CD4-positive, alpha-beta T cell treated with Interleukin-12 subunit alpha and Interleukin-12 subunit beta, for 1 hour (primary cell): ENCODE results near the gene ZNF343.
"Not testable (repeated sequence)": the region's sequence is repeated elsewhere in the genome, so short reads cannot be mapped to it uniquely, and the experiment has no call there.

Experiments used
- DNase-seq: peaks from one replicate; pipeline ENCODE4 v3.0.0-alpha.2; 2020

ZNF343 gene

DNA sequence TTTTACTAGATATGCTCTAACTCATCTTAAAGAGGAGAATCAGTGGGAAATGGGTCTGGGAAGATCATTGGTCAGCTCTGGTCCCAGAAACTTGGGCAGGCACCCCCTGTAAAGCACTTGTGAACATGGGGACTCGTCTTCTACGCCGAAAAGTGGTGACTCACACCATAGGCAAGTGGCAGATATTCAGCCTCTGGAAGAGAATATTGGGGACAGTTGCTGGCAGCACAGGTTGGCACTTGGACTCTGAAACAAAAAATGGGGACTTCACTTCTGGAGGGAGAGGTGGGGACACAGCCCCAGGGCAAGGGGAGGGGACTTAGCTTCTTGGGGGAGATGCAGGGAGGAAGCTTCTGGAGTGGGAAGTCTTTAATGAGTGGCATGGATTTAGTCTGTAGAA, 11.9 kb upstream of the ZNF343 start:
- DNase-seq, result no peak

DNA sequence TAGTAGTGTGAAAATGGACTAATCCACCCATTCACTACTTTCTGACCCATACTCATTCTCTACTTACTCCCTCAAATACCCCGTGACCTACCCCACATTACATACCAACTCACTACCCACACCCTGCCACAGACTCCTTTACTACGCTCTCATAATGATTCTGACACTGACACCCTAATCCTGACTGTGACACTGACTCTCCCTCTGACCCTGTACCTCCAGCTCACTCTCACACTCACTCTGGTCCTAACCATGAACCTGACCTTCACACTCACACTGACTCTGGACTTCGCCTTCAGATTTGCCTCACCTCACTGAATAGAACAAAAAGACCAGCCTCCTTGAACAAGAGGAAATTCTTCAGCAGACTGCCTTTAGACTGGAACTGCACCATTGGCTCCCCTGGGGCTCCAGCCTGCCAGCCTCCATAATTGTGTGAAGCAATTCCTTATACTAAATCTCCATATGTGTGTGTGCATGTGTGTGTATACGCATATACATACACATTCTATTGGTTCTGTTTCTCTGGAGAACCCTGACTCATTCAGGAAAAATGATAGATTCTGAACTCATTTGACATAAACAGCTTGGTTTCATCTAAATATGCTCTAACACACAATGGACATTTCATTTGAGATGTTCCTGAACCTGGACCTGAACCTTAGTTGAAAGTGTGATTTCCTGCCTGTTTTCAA, 10.5 kb upstream of the ZNF343 start:
- no peak for DNase-seq

DNA sequence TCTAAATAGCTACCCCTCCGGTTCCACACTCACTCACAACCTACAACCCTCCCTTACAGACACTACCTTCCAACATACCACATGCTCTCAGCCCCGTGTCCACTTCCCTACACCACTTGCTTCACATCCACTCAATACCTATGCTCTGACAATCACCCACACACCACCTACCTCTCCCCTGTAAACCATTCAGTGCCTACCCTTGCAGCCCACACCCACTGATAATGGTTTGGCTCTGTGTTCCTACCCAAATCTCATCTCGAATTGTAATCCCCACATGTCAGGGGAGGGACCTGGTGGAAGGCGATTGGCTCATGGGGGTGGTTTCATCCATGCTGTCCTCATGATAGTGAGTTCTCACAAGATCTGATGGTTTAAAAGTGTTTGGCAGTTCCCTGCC, 9.8 kb upstream of the ZNF343 start:
- DNase-seq, result no peak

DNA sequence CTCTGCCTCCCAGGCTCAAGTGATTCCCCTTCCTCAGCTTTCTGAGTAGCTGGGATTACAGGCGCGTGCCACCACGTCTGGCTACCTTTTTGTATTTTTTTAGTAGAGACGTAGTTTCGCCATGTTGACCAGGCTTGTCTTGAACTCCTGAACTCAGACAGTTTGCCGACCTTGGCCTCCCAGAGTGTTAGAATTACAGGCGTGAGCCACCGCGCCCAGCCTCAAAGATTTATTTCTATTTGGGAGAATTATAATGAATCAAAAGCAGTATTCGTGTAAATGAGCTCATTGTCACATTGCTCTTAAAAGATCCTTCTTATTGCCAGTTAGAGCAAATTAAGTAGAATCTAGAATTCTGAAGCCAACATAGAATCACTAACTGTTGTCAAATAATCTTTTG, 9.4 kb upstream of the ZNF343 start:
- DNase-seq, result no peak

DNA sequence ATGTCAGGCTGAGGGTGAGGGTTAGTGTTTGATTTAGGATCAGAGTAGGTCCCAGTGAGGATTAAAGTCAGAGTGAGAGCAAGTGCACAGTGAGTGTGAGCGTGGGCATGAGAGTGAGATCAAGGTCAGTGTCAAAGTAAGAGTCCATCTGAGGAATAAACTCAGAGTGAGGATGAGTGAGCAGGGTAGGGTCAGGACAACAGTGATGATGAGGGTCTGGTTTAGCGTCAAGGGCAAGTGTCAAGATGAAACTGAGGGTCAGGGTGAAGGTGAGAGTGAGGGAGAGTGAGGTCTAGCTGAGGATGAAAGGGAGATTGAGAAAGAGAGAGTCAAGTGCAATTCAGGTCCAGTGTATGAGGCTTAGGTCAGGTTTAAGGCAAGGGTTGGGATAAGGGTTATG, 7.7 kb upstream of the ZNF343 start:
- no peak for DNase-seq

DNA sequence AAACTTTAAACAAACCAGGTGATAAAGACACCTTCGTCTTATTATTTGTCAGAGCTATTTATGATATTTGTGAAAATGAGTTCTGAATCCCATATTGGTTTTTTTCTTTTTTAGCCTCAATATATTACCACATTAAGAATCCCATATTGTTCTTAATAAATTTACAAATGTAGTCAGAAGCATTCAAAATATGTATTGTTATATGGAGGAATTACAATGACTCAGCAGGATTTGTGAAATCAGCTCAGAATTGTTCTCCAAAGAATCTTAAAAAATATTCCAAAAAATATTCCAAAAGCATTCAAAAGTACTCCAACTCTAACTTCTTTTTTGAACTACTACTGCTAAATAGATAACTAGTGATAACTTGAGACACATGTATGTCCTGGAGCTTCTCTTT, 6.5 kb upstream of the ZNF343 start:
- no peak for DNase-seq

DNA sequence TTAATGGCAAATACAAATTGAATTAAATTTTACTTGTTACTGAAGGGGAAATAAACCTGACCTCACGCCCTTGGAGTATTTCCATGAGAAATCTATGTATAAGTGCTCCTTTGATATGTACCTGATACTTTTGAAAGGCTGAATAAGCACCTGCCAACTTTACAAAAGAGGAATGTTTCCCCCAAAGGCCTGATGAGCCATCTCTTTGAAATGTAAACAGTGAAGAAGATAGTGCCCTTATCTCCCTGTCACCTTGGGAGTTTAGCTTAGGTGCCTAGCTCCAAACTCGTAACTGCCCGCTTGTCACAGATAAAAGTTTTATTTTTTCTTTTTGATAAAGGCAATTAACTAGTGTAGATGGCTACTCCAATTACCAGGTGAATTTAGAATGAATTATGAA, 1.1 kb upstream of the ZNF343 start:
- no peak for DNase-seq

DNA sequence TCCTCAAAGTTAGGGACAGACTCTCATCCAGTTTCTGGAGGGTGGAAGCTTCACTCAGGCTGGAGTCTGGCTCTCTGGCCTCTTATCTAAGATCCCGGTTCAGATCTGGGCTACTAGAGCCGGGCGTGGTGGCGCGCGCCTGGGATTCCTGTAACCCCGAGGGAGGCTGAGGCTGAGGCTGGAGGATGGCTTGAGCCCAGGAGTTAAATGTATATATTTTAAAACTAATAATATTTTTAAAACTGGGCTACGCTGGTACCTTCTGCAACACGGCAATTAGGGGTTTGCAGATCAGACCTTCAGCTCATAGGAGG, 710 bp upstream of the ZNF343 start:
- no peak for DNase-seq

DNA sequence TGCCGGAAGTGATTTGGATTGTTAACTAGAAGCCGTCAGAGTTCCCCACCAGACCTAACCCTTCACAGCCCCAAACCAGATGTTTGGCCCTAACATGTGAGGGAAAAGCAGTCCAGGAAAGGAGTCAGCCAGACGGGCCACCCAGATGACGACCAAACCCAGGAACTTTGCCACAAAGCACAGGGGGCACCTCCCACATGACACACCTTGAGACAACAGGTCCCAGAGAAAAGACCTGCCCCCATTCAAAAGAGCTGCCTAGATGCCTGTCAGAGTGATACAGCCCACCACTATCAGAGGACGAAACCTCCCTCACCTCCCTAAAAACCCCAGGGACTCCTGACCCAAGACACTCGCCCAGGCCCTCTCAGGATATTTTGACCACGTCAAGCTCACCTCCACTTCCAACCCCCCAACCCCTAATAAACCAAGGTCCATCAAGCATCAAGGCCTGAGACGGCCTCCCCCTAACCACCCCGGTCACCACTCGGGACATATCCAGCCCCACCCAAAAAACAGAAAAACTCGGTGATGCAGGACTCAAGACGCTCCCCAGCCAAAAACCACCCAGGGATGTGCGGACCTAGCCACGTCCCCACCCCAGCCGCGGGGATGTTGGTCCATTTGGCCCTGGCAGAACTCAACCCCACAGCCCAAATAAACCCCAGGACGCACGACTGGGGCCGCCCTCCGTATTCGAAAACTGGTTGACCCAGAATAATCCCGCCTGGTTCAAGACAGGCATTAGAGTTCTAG, 662 bp downstream of the ZNF343 start:
- no peak for DNase-seq

DNA sequence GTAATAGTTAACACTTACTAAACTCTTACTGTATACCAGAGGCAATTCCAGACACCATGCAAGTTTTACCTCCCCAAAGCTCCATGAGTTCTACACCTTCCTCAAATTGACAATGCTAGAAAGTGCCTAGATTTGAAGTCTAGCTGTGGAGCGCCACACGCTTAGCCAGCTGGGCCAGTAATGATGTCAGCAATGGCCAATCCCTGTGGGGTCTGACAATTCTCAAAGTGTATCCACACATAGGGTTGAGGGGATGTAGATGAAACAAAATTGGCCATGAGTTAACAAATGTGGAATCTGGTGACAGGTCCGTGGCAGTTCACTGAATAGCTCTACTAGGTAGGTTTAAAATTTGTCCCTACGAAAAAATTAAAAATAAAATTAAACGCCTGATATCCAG, 1.3 kb downstream of the ZNF343 start:
- no peak for DNase-seq

DNA sequence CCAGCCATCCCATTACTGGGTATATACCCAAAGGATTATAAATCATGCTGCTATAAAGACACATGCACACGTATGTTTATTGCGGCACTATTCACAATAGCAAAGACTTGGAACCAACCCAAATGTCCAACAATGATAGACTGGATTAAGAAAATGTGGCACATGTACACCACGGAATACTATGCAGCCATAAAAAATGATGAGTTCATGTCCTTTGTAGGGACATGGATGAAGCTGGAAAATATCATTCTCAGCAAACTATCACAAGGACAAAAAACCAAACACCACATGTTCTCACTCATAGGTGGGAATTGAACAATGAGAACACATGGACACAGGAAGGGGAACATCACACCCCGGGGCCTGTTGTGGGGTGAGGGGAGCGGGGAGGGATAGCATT, 2.3 kb downstream of the ZNF343 start:
- DNase-seq, result not testable (repeated sequence)

DNA sequence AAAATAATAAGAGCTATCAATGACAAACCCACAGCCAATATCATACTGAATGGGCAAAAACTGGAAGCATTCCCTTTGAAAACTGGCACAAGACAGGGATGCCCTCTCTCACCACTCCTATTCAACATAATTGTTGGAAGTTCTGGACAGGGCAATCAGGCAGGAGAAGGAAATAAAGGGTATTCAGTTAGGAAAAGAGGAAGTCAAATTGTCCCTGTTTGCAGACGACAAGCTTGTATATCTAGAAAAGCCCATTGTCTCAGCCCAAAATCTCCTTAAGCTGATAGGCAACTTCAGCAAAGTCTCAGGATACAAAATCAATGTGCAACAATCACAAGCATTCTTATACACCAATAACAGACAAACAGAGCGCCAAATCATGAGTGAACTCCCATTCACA, 3.9 kb downstream of the ZNF343 start:
- not testable (repeated sequence) for DNase-seq

DNA sequence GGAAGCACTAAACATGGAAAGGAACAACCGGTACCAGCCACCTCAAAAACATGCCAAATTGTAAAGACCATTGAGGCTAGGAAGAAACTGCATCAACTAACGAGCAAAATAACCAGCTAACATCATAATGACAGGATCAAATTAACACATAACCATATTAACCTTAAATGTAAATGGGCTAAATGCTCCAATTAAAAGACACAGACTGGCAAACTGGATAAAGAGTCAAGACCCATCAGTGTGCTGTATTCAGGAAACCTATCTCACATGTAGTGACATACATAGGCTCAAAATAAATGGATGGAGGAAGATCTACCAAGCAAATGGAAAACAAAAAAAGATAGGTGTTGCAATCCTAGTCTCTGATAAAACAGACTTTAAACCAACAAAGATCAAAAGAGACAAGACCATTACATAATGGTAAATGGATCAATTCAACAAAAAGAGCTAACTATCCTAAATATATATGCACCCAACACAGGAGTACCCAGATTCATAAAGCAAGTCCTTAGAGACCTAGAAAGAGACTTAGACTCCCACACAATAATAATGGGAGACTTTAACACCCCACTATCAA, 5.8 kb downstream of the ZNF343 start:
- not testable (repeated sequence) for DNase-seq

DNA sequence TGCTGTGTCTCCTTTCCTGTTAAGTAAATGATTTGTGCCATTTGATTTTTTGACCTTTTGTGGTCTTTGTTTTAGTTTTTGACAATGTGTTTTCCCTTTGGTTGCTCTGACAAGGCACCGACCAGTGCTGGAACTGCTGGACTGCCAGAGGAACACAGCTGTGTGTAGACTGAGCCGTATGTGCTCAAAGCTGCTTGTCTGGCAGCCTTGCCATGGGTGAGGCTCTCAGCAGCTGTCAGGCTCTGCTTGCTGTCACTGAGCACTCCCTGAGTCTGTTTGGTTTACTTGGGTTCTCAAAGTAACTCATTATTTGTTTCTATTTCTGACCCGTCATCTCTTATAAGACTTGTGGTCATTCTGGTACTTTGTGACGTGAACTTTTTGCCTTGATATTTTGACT, 23.1 kb downstream of the ZNF343 start:
- DNase-seq, result no peak

DNA sequence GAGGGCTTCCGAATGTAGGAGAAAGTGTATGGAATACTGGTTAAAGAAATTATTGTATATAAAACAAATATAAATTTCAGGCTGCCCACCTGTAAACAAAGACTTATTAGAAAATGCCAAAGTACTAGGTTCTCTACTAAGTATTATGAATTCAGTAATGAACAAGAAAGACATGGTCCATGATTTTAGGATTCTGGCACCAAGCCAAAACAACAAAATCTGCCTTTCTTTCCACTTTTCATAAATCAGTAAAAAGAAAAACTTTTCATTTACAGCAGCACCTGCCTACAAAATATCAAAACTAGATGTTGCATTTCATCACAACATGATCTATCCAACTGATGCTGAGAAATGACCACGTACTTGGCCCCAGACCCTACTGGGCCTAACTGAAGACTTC, 23.6 kb downstream of the ZNF343 start:
- no peak for DNase-seq

DNA sequence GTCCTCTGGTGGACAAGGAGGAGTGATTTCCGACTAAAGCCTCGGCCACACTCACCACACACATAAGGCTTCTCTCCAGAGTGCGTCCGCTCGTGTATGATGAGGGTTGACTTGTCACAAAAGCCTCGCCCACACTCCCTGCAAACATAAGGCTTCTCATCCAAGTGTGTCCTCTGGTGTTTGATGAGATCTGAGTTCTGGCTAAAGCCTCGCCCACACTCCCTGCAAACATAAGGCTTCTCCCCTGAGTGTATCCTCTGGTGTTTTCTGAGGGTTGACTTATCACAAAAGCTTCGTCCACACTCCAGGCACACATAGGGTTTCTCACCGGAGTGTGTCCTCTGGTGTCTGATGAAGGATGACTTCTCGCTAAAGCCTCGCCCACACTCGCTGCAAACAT, 25.2 kb downstream of the ZNF343 start:
- DNase-seq, result no peak

DNA sequence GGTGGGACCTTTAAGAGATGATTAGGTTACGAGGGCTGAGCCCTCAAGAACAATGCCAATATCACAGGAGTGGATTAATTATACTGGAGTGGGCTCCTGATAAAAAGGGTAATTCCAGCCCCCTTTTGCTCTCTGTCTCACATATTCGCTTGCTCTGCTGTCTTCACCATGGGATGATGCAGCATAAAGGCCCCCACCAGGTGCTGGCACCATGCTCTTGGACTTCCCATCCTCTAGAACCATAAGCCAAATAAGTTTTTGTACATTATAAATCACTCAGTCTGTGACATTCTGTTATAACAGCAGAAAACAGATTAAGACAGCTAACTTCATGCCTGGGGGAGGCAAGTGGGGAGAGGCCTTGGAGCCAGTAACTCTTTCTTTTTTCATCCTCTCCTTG, 28.3 kb downstream of the ZNF343 start:
- DNase-seq, result no peak

DNA sequence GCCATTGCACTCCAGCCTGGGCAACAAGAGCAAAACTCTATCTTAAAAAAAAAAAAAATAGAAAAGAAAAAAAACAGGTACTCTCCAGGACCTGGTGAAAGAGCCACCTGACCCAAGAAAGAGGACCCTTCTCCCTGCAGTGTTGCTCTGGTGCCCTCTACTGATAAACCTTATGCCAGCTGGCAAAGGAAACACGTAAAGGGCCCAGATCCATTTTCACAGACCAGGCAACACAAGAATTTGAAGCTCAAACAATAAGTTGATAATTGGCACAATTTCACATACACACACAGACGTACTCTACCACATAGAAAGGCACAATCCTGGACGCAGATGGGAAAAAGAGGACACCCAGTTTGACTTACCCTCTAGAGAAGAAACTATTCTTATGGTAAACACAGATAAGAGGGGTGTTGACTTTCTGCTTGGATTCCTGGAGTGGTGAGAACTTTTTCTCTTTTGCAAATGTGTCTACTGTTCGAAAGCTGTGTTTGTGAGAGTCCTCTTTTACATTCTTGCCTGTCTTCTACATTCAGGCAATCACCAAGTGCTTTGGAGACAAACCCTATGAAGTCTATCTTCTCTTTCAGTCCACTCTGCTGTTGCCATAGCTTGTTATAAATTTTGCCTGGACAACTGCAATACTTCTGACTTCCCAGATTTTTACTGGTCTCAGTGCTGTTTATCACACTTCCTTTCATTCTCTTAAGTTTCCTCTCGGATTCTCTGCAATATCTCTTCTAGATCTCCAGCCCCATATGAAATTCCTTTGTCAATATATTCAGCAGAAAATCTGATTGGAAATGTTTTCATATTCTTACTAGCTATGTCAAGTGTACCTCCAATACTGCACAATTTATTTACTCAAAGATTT, 31.7 kb downstream of the ZNF343 start:
- DNase-seq, result no peak

DNA sequence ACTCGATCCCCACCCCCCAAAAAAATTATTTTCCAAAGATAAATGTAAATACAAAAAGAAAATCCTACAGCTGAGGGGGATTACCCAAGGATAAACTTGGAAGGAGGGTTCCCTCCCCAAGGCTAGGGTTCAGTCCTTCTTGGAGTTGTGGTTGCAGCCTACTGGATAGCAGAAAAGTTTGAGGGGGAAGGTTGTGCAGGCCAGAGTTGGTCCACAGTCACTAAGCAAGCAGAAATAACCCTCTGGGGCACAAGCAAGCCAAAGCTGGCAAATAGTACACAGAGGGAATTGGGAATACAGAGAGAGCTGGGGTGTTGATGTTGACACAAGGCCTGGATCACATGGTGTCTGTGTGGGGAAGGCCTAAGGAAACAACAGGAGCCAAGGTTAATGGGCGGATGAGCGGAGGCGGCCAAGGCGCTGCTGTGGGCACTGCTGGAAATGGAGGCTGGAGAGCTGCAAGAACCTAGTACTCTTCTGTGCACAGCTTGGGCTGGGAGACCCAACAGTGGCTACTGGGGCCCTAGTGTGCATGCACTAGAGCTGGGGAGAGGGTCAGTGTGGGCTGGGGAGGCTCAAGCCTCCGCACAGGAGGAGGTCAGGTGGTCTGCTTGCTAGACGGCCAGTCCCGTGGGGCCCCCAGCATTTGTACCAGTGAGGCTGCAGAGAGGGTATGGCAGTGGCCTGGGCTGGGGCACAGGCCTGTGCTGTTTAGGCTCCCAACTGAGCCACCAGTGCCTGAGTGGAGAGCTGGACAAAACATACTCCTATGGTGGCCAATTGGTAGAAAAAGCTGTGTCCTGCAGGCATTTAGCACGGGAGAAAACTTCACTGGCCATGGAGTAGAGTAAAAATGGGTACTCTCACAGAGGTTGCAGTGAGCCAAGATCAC, 32.6 kb downstream of the ZNF343 start:
- no peak for DNase-seq

DNA sequence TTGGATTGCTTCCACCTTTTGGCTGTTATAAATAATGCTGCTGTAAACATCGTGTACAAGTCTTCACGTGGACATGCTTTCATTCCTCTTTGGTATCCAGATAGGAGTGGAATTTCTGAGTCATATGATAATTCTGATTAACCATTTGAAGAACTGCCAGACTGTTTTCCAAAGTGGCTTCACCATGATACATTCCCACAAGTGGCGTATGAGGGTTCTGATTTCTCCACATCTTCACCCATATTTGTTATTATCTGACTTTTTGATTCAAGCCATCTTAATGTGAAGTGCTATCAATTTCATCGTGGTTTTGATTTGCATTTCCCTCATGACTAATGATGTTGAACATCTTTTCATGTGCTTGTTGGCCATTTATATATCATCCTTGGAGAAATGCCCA, 35.2 kb downstream of the ZNF343 start:
- DNase-seq, result no peak

DNA sequence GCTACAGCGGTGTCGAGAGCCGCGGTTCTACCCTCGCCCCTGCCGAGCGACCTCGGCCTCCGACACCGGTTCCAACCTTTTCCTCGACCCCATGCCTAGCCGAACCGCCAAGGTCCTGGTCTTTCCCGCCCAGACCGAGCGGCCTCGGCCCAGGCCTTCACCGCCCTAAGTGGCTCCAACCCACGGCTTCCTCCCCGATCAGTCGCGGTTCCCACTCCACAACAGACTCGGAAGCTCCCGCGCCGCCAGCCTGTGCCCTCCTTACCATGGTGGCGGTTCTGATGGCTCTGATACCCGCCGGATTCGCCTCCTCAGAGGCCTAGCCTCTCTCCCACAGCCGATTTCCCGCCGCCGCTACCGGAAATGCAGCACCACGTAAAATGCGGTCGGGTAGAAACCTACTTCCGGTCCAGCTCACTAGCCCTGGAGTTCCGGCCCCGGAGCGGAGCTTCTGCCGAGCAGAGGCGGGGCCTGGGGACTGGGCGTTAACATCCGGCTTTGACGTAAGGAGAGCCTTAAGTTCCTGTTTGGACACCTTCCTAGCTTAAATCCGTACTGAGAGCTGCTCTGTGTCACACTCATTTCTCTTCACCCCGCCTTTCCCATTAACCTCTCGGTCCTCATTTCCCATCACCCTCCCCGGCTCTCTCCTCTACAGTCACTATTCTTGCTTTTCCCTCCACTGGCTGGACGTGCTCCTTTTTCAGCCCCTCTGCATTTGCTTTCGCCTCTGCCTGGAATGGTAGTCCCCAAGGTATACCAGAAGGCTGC, 38.1 kb downstream of the ZNF343 start, which contains the start of gene SNRPB:
Gene SNRPB, minus strand, starts transcription at position 367 of the 771 bp plus-strand sequence. Its CDS starts 99 bp downstream, at position 268.
- peak; percentile 97 for DNase-seq

DNA sequence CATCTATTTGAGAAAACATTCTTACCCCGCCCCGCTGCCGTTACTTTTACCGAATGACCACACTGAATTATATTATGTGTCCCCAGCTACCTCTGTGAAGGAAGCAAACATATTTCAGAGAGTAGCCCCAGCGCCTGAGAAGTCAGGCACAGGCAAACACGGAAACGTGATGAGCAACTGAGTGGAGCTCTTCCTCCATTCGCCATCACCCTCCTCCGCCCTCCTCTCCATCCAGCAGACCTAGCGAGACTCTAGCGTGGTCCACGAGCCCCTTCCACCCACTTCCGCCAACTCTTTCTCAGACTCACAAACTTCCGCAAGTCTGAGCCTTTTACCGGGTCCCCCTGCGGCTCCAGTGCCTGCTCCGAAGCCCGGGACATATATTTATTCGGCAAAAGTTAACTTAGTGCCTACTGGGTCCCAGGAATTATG, 38.7 kb downstream of the ZNF343 start:
- peak; percentile 74 for DNase-seq
